K562 (cell line): ENCODE results near the gene EGLN3. TPM values are rescaled to one million over a fixed set of nuclear protein-coding genes. Genes with fewer than 3 reads are reported as not detected.

ENCODE experiments used
- ATAC-seq: fragments of 200-7000 bp; cut with Tn5 transposase; 3 replicates; pipeline ENCODE4 v1.9.1; 2020; ENCODE audit warnings: moderate library complexity
- BruUV-seq: library from RNA; stranded (reverse); fragments of 400-500 nt; replicated peaks from 2 replicates; lab custom pipeline; 2021; lab: Mats Ljungman, UMichigan
- CTCF ChIA-PET: fragments of 300-600 bp; formaldehyde crosslinking; extraction: SDS; loops from one replicate; lab custom pipeline; 2021; ENCODE audit warnings: low intra/inter-chr PET ratio; lab: Yijun Ruan, JAX
- POLR2A ChIA-PET: fragments of 300-600, 350-650 bp; sonication (Branson Sonifier 250); formaldehyde crosslinking; extraction: SDS; loops from one replicate; lab custom pipeline; 2021; ENCODE audit warnings: antibody characterized with exemption, inconsistent platforms; lab: Yijun Ruan, JAX
- DNase-seq, 4 experiments: peaks; one replicate each; pipeline versions ENCODE4 v3.0.0 to v3.0.0-alpha.2; 2011 to 2018; ENCODE audit warnings: low spot score in 3 of 4, mixed read lengths in 3 of 4; ENCODE audit errors: extremely low read depth in 1 of 4
- FAIRE-seq: peaks from 2 replicates; lab custom pipeline; 2011; peaks lifted over from hg19 to GRCh38; lab: Jason Lieb, UNC
- H2AFZ ChIP-seq: 2 replicates; pipeline ENCODE4 v1.6.0; 2011; ENCODE audit warnings: low read depth, low read length, control low read depth, inconsistent platforms
- H3K27ac ChIP-seq: fragments of 200-600 bp; 3 replicates; pipeline ENCODE4 v1.8.0; 2011; ENCODE audit warnings: low read depth, mild to moderate bottlenecking, control low read depth, inconsistent platforms, low read length, moderate library complexity, mixed read lengths; ENCODE audit errors: extremely low read depth
- H3K27me3 ChIP-seq, 2 experiments: fragments of 300-600 bp in 1 of 2; 2 replicates in 1 of 2; 3 replicates in 1 of 2; pipeline versions ENCODE4 v1.6.0 to v1.8.0; 2011; ENCODE audit warnings: inconsistent platforms in 2 of 2, low read length in 2 of 2, mild to moderate bottlenecking in 1 of 2, mixed read lengths in 1 of 2, moderate library complexity in 1 of 2; ENCODE audit not compliant: control insufficient read depth in 2 of 2, insufficient read depth in 2 of 2
- H3K36me3 ChIP-seq: fragments of 300-600 bp; 3 replicates; pipeline ENCODE4 v1.8.0; 2011; ENCODE audit warnings: mild to moderate bottlenecking, low read length, inconsistent platforms; ENCODE audit not compliant: control insufficient read depth, insufficient read depth
- H3K4me1 ChIP-seq, 2 experiments: fragments of 200-600 bp in 1 of 2; replicated peaks in 1 of 2; 2 replicates in 1 of 2; 3 replicates in 1 of 2; pipeline versions ENCODE4 v1.5.1 to v1.8.0; 2011; ENCODE audit warnings: inconsistent platforms in 2 of 2, low read length in 2 of 2, mild to moderate bottlenecking in 1 of 2, mixed read lengths in 1 of 2, moderate library complexity in 1 of 2; ENCODE audit not compliant: control insufficient read depth in 2 of 2, insufficient read depth in 2 of 2
- H3K4me2 ChIP-seq: 2 replicates; pipeline ENCODE4 v1.6.1; 2011; ENCODE audit warnings: low read length, control low read depth, inconsistent platforms, mixed read lengths; ENCODE audit not compliant: insufficient read depth
- H3K4me3 ChIP-seq: fragments of 200-600 bp; sonication (generic), shearing (Covaris generic); 2 replicates; pipeline ENCODE4 v1.5.1; 2016; ENCODE audit warnings: control low read depth, inconsistent platforms
- H3K79me2 ChIP-seq: fragments of 200-600 bp; 3 replicates; pipeline ENCODE4 v1.8.0; 2011; ENCODE audit warnings: low read length, inconsistent platforms; ENCODE audit not compliant: control insufficient read depth, insufficient read depth
- H3K9ac ChIP-seq, 2 experiments: 2 replicates each; pipeline versions ENCODE4 v1.6.0 to v1.6.1; 2011; ENCODE audit warnings: low read depth in 2 of 2, low read length in 2 of 2, control low read depth in 1 of 2, inconsistent platforms in 1 of 2, mild to moderate bottlenecking in 1 of 2, mixed read lengths in 1 of 2; ENCODE audit not compliant: insufficient read depth in 1 of 2
- H3K9me1 ChIP-seq: one replicate; pipeline ENCODE4 v1.6.0; 2011; ENCODE audit warnings: inconsistent platforms, mild to moderate bottlenecking, low read length, moderate library complexity; ENCODE audit not compliant: control insufficient read depth, insufficient read depth
- H3K9me3 ChIP-seq: replicated peaks from 2 replicates; pipeline ENCODE4 v1.5.1; 2011; ENCODE audit warnings: low read depth, low read length, inconsistent platforms; ENCODE audit not compliant: control insufficient read depth, insufficient read depth
- H4K20me1 ChIP-seq: replicated peaks from 2 replicates; pipeline ENCODE4 v1.6.1; 2011; ENCODE audit warnings: low read length, inconsistent platforms, mixed read lengths; ENCODE audit not compliant: control insufficient read depth, insufficient read depth
- CEBPB ChIP-seq: fragments of 450-650 bp; IDR thresholded peaks from 2 replicates; pipeline ENCODE4 v1.6.1; 2016; ENCODE audit warnings: missing genetic modification characterization, missing compliant biosample characterization
- CEBPG ChIP-seq, 3 experiments: fragments of 200-800 bp in 1 of 3; sonication (Bioruptor generic) in 1 of 3; sonication (generic) in 1 of 3; formaldehyde crosslinking in 1 of 3; IDR thresholded peaks in 2 of 3; conservative IDR thresholded peaks in 1 of 3; 2 replicates each; pipeline versions ENCODE4 v1.6.1 to v1.8.0; 2016 to 2022; ENCODE audit warnings: missing compliant biosample characterization in 2 of 3, missing genetic modification characterization in 2 of 3, mild to moderate bottlenecking in 1 of 3, missing genetic modification reagents in 1 of 3
- NFE2 ChIP-seq: IDR thresholded peaks from 2 replicates; pipeline ENCODE4 v1.6.1; 2014; ENCODE audit warnings: antibody characterized with exemption, low read depth
- NFE2L1 ChIP-seq: fragments of 450-650 bp; IDR thresholded peaks from 2 replicates; pipeline ENCODE4 v1.6.1; 2016; ENCODE audit warnings: missing genetic modification characterization, low read depth, mild to moderate bottlenecking, missing compliant biosample characterization, moderate library complexity, borderline replicate concordance
- NR3C1 ChIP-seq: sonication (generic); formaldehyde crosslinking; IDR thresholded peaks from 2 replicates; pipeline ENCODE4 v1.8.1; 2022; ENCODE audit warnings: missing genetic modification reagents
- ZNF146 ChIP-seq: IDR thresholded peaks from one replicate; pipeline ENCODE4 v1.6.1; 2018; ENCODE audit warnings: missing compliant biosample characterization; ENCODE audit not compliant: unreplicated experiment
- ZNF24 ChIP-seq: fragments of 450-650 bp; IDR thresholded peaks from 2 replicates; pipeline ENCODE4 v1.6.1; 2016
- ZNF592 ChIP-seq: fragments of 450-650 bp; IDR thresholded peaks from 2 replicates; pipeline ENCODE4 v1.6.1; 2017; ENCODE audit warnings: antibody characterized with exemption, mild to moderate bottlenecking
- WGBS: fragments of 100-300 bp; shearing (Covaris generic); methylation state at CpG from one replicate; pipeline ENCODE4 v1.1.6; 2016; ENCODE audit warnings: low coverage, mixed read lengths; ENCODE audit not compliant: insufficient coverage; ENCODE audit errors: missing lambda C conversion rate; 5-methylcytosine and 5-hydroxymethylcytosine counted together
- in situ Hi-C: fragments of 300-500 bp; cut with MboI; formaldehyde crosslinking; loops from 4 replicates; pipeline ENCODE4 v1.15.0; 2018; ENCODE audit warnings: inconsistent platforms, mixed read lengths
- intact Hi-C: fragments of 100-400 bp; cut with micrococcal nuclease; formaldehyde crosslinking; loops from 2 replicates; pipeline ENCODE4 v1.14.2; 2022
- polyA plus RNA-seq, 8 experiments: library from polyadenylated mRNA; depleted of rRNA in 4 of 8; stranded (reverse) in 5 of 8; unstranded in 3 of 8; fragments of >200 nt; fragmentation: Nextera tagmentation in 2 of 8; fragmentation: Illumina TruSeq in 1 of 8; extraction: Ambion mirVana in 2 of 8; extraction: Trizol in 1 of 8; gene quantifications; 2 replicates each; pipeline versions ENCODE4 v1.2.1 to v1.2.3, GENCODE V29; 2011 to 2014; ENCODE audit warnings: inconsistent platforms in 1 of 8, missing spikeins in 1 of 8
- total RNA-seq, 7 experiments: library from RNA; depleted of rRNA in 6 of 7; stranded (reverse); fragments of >200 nt in 6 of 7; fragmentation: Illumina TruSeq in 2 of 7; extraction: Trizol in 2 of 7; gene quantifications; 2 replicates each; pipeline versions ENCODE4 v1.2.1 to v1.2.3, GENCODE V29; 2011 to 2021; ENCODE audit warnings: low replicate concordance in 1 of 7

EGLN3 gene
- total and polyA plus RNA-seq, 9 of the 15 experiments (the other 6 are each of a cell fraction or from before 2014, with no cell fraction given), result 2.5 to 87.6 (median 5.8) TPM

GRCh38 chr14:33999771-34000291 lies 49.0 kb upstream of the EGLN3 start:
- H3K36me3 ChIP-seq, result no peaks in the 10 kb centered on the region
- TF ChIP-seq ZNF24 (no peak), CEBPG (CRISPR knock-in tag; IDR thresholded peaks at IDR 0.05) (no peak), CEBPG (tag; conservative IDR thresholded peaks at IDR 0.05 in 1 of 2, IDR thresholded peaks at IDR 0.05 in 1 of 2) (peak in 1 of 2 experiments; percentile 70; a peak in 3 of 4 replicates), CEBPB (tag) (peak; percentile 76)
- TF ChIP-seq, all 486 proteins: peak for 2
- H3K9ac ChIP-seq, result no peak overlapping the region
- CTCF ChIA-PET, result interaction anchor here (0.6 kb wide), 1 partner anchor 1051 kb away, joined by 3 read pairs; no protein-coding TSS in a partner anchor
- H2AFZ ChIP-seq, result no peak overlapping the region
- DNase-seq, result no peak
- 49% methylated on average over 3 of the region's 3 CpGs for WGBS
- H3K4me1 ChIP-seq, result peaks cover 0 to 13% of the 10 kb centered on the region in 2 experiments; a peak in 3 of 5 replicates
- H3K27ac ChIP-seq, result no peak overlapping the region
- no peaks in the 10 kb centered on the region for H3K9me1 ChIP-seq
- intact Hi-C loops, result no loop called here
- no peaks in the 10 kb centered on the region for H4K20me1 ChIP-seq
- POLR2A ChIA-PET, result interaction anchor here (1.1 kb wide), 1 partner anchor 35 kb away, joined by 3 read pairs; no protein-coding TSS in a partner anchor
- H3K9me3 ChIP-seq, result no peaks in the 10 kb centered on the region
- no peak for FAIRE-seq
- in situ Hi-C loops, result loop anchor here (10.0 kb wide), 1 partner anchor 55 kb away; no protein-coding TSS in a partner anchor
- H3K4me2 ChIP-seq, result no peak overlapping the region
- no peak overlapping the region for H3K4me3 ChIP-seq
- H3K27me3 ChIP-seq, result no peaks in the 10 kb centered on the region
- ATAC-seq, result no peak
- BruUV-seq, result no TSS peak
- H3K79me2 ChIP-seq, result no peaks in the 10 kb centered on the region

- Histone ChIP-seq H3K27me3 (no peaks in the 10 kb centered on the region), H3K4me2 (no peak overlapping the region), H3K4me1 (peaks cover 0 to 2% of the 10 kb centered on the region in 2 experiments; a peak in 1 of 5 replicates), H3K9ac (no peak overlapping the region), H2AFZ (peak overlapping the region; percentile 63), H3K36me3 (no peaks in the 10 kb centered on the region), H4K20me1 (no peaks in the 10 kb centered on the region), H3K9me1 (no peaks in the 10 kb centered on the region), H3K9me3 (no peaks in the 10 kb centered on the region), H3K79me2 (no peaks in the 10 kb centered on the region), H3K27ac (no peak overlapping the region), H3K4me3 (no peak overlapping the region)
- no peak for DNase-seq
- intact Hi-C loops (loop anchor here (1.0 kb wide), 1 partner anchor 62 kb away; no protein-coding TSS in a partner anchor), in situ Hi-C loops (no loop called here)
- BruUV-seq, result no TSS peak
- ChIA-PET POLR2A (interaction anchor here (0.7 to 1.1 kb wide), 2 partner anchors 56 to 62 kb away, joined by 3 read pairs; no protein-coding TSS in a partner anchor), CTCF (no interaction called here)
- 24% methylated on average over 2 of the region's 2 CpGs for WGBS
- FAIRE-seq, result no peak
- no peak for ATAC-seq
- TF ChIP-seq ZNF146 (CRISPR knock-in tag), result no peak
- TF ChIP-seq ZNF592, result 0 out of 2 replicates have a peak, but pooled peaks have one; percentile 40
- peak; percentile 77 for TF ChIP-seq NFE2
- TF ChIP-seq NFE2L1 (tag), result peak; percentile 77; the same call in 1 of the 2 replicates
- no peak for TF ChIP-seq NR3C1 (CRISPR knock-in tag)
Observed at GRCh38 chr14:33997611-33998010, 46.7 kb upstream of the EGLN3 start.
